HepG2 (cell line): ENCODE data around the gene SFMBT1. TPM values are rescaled to one million over a fixed set of nuclear protein-coding genes. Genes with fewer than 3 reads are reported as not detected.

Experiments used
- ATAC-seq: fragments of 200-7000 bp; cut with Tn5 transposase; 3 replicates; pipeline ENCODE4 v1.9.1; 2020; ENCODE audit warnings: mild to moderate bottlenecking, moderate library complexity
- BruUV-seq: library from RNA; stranded (reverse); fragments of 400-500 nt; replicated peaks from 2 replicates; lab custom pipeline; 2021; lab: Mats Ljungman, UMichigan
- CTCF ChIA-PET: fragments of 300-600 bp; formaldehyde crosslinking; extraction: SDS; loops from one replicate; lab custom pipeline; 2021; ENCODE audit warnings: low total read pairs, inconsistent platforms, low intra/inter-chr PET ratio; lab: Yijun Ruan, JAX
- POLR2A ChIA-PET: fragments of 350-600 bp; sonication (Branson Sonifier 250); formaldehyde crosslinking; loops from one replicate; lab custom pipeline; 2020; ENCODE audit warnings: antibody characterized with exemption, inconsistent platforms; lab: Yijun Ruan, JAX
- DNase-seq: peaks from one replicate; pipeline ENCODE4 v3.0.0-alpha.2; 2015; ENCODE audit warnings: low spot score
- FAIRE-seq: peaks from 3 replicates; lab custom pipeline; 2011; peaks lifted over from hg19 to GRCh38; lab: Jason Lieb, UNC
- H2AFZ ChIP-seq: one replicate; pipeline ENCODE4 v1.6.1; 2011; ENCODE audit warnings: low read length, inconsistent platforms
- H3K27ac ChIP-seq: fragments of 300-600 bp; 3 replicates; pipeline ENCODE4 v1.8.0; 2011; ENCODE audit warnings: mixed run types, mild to moderate bottlenecking, mixed read lengths, low read length, inconsistent platforms; ENCODE audit not compliant: insufficient read depth; ENCODE audit errors: extremely low read length
- H3K27me3 ChIP-seq, 2 experiments: fragments of 200-600 bp in 1 of 2; 2 replicates in 1 of 2; 3 replicates in 1 of 2; pipeline versions ENCODE4 v1.6.0 to v1.8.0; 2011; ENCODE audit warnings: low read length in 2 of 2, mild to moderate bottlenecking in 2 of 2, moderate library complexity in 2 of 2, inconsistent platforms in 1 of 2; ENCODE audit not compliant: insufficient read depth in 2 of 2, control insufficient read depth in 1 of 2
- H3K36me3 ChIP-seq, 2 experiments: fragments of 200-600 bp in 1 of 2; replicated peaks in 1 of 2; 2 replicates in 1 of 2; 3 replicates in 1 of 2; pipeline versions ENCODE4 v1.5.1 to v1.8.0; 2011; ENCODE audit warnings: low read length in 2 of 2, inconsistent platforms in 1 of 2; ENCODE audit not compliant: insufficient read depth in 2 of 2, control insufficient read depth in 1 of 2
- H3K4me1 ChIP-seq: 2 replicates; pipeline ENCODE4 v1.5.1; 2012; ENCODE audit warnings: low read length, inconsistent platforms; ENCODE audit not compliant: insufficient read depth
- H3K4me2 ChIP-seq: 2 replicates; pipeline ENCODE4 v1.6.0; 2011; ENCODE audit warnings: low read depth, low read length, inconsistent platforms
- H3K4me3 ChIP-seq, 3 experiments: fragments of 200-600 bp in 1 of 3; sonication (generic), shearing (Covaris generic) in 1 of 3; replicated peaks in 1 of 3; 2 replicates each; pipeline ENCODE4 v1.5.1; 2011 to 2016; ENCODE audit warnings: low read length in 3 of 3, inconsistent platforms in 2 of 3, low read depth in 2 of 3, mild to moderate bottlenecking in 2 of 3, control low read depth in 1 of 3, mixed read lengths in 1 of 3; ENCODE audit not compliant: insufficient read depth in 1 of 3
- H3K79me2 ChIP-seq: one replicate; pipeline ENCODE4 v1.6.1; 2011; ENCODE audit warnings: low read length, inconsistent platforms; ENCODE audit not compliant: insufficient read depth
- H3K9ac ChIP-seq: 2 replicates; pipeline ENCODE4 v1.6.0; 2011; ENCODE audit warnings: mild to moderate bottlenecking, low read depth, low read length, inconsistent platforms; ENCODE audit not compliant: insufficient read depth
- H3K9me3 ChIP-seq: 2 replicates; pipeline ENCODE4 v1.5.1; 2012; ENCODE audit warnings: mild to moderate bottlenecking, low read length
- H4K20me1 ChIP-seq: 2 replicates; pipeline ENCODE4 v1.6.0; 2011; ENCODE audit warnings: inconsistent platforms, mild to moderate bottlenecking, low read length, moderate library complexity; ENCODE audit not compliant: insufficient read depth
- FOXO4 ChIP-seq: sonication (generic); formaldehyde crosslinking; conservative IDR thresholded peaks from 2 replicates; pipeline ENCODE4 v1.8.1; 2023; ENCODE audit warnings: missing genetic modification reagents
- GPBP1L1 ChIP-seq: sonication (generic); formaldehyde crosslinking; IDR thresholded peaks from 2 replicates; pipeline ENCODE4 v1.5.0; 2020; ENCODE audit warnings: mild to moderate bottlenecking, missing genetic modification reagents
- MBNL3 ChIP-seq: fragments of 250-450 bp; sonication (Bioruptor Pico); conservative IDR thresholded peaks from 2 replicates; pipeline ENCODE4 v1.8.0; 2022; ENCODE audit warnings: mild to moderate bottlenecking, inconsistent platforms
- RARA ChIP-seq: IDR thresholded peaks from 2 replicates; pipeline ENCODE4 v1.6.1; 2016; ENCODE audit warnings: missing genetic modification reagents, missing compliant biosample characterization
- ZNF546 ChIP-seq: sonication (generic); formaldehyde crosslinking; conservative IDR thresholded peaks from 2 replicates; pipeline ENCODE4 v1.8.1; 2023; ENCODE audit warnings: mild to moderate bottlenecking, missing genetic modification reagents
- WGBS: methylation state at CpG from one replicate; pipeline ENCODE4 v1.1.6; 2017; ENCODE audit warnings: low lambda C conversion rate; 5-methylcytosine and 5-hydroxymethylcytosine counted together
- in situ Hi-C: cut with HindIII; loops from 2 replicates; pipeline ENCODE4 v1.10.0; 2017; ENCODE audit warnings: low pct_unique_long_range_greater_than_20kb; ENCODE audit not compliant: extremely low pct_ligation_motif_present
- intact Hi-C: fragments of 100-400 bp; cut with micrococcal nuclease; formaldehyde crosslinking; loops from one replicate; pipeline ENCODE4 v1.10.0; 2022; ENCODE audit not compliant: unreplicated experiment
- polyA plus RNA-seq, 8 experiments: library from polyadenylated mRNA; depleted of rRNA in 3 of 8; stranded (reverse) in 7 of 8; unstranded in 1 of 8; fragments of >200 nt; fragmentation: Illumina TruSeq in 4 of 8; extraction: Trizol in 4 of 8; gene quantifications; 2 replicates each; pipeline versions ENCODE4 v1.2.1 to v1.2.3, GENCODE V29; 2011 to 2016; ENCODE audit warnings: low read depth in 4 of 8, missing spikeins in 1 of 8, mixed read lengths in 1 of 8; ENCODE audit not compliant: insufficient read depth in 1 of 8
- total RNA-seq, 5 experiments: library from RNA; depleted of rRNA; stranded (reverse); fragments of >200 nt; fragmentation: Illumina TruSeq; extraction: Trizol; gene quantifications; 2 replicates each; pipeline ENCODE4 v1.2.3, GENCODE V29; 2016; ENCODE audit warnings: low read depth in 1 of 5
- TF ChIP-seq, protein P1 (sequence below): sonication (generic); formaldehyde crosslinking; IDR thresholded peaks from 2 replicates; pipeline ENCODE4 v1.4.0; 2020; ENCODE audit warnings: mild to moderate bottlenecking, missing genetic modification reagents
- TF ChIP-seq, protein P2 (sequence below): sonication (generic); formaldehyde crosslinking; conservative IDR thresholded peaks from 2 replicates; pipeline ENCODE4 v1.8.0; 2022; ENCODE audit warnings: low read depth, missing genetic modification reagents
- TF ChIP-seq, protein P3 (sequence below): IDR thresholded peaks from 2 replicates; pipeline ENCODE4 v1.6.1; 2012; ENCODE audit warnings: low read length, improper control_type of control experiment

SFMBT1 gene
- total and polyA plus RNA-seq, 2 of the 13 experiments (the other 11 are each of a cell fraction or from before 2014, with no cell fraction given) = 3.8 to 12.8 TPM

DNA sequence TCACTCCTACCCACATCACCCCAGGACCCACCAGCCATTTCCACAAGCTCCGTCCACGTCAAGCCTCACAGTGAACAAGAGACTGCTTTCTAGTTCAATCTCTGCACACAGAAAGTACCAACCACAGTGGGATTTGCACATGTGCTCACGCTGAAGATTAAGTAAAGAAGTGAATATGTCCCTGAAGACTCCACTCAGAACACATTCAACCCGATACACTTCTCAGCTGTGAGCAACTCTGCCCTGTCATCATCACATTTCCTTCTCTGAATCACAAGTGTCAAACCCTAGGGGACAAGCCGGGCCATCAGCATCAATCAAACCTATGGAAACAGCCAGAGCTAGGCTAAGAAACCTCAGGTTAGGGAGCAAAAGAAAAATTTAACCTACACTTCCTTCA, 150.5 kb downstream of the SFMBT1 start:
- ChIA-PET POLR2A (no interaction called here), CTCF (no interaction called here)
- no TSS peak for BruUV-seq
- WGBS = 75% methylated on average over 5 of the region's 5 CpGs
- Histone ChIP-seq H3K4me2 (peak overlapping the region; percentile 100; the same call in 1 of the 2 replicates), H4K20me1 (no peaks in the 10 kb centered on the region), H3K27ac (no peak overlapping the region), H3K36me3 (no peaks in the 10 kb centered on the region; a peak in 1 of 5 replicates), H3K9ac (no peak overlapping the region), H3K4me1 (peaks cover 66% of the 10 kb centered on the region), H3K79me2 (peaks cover 12% of the 10 kb centered on the region), H2AFZ (no peak overlapping the region), H3K9me3 (no peaks in the 10 kb centered on the region), H3K4me3 (no peak overlapping the region), H3K27me3 (no peaks in the 10 kb centered on the region)
- FAIRE-seq (no peak), DNase-seq (no peak), ATAC-seq (no peak)
- in situ Hi-C loops (no loop called here), intact Hi-C loops (no loop called here)
- TF ChIP-seq, protein P1, sequence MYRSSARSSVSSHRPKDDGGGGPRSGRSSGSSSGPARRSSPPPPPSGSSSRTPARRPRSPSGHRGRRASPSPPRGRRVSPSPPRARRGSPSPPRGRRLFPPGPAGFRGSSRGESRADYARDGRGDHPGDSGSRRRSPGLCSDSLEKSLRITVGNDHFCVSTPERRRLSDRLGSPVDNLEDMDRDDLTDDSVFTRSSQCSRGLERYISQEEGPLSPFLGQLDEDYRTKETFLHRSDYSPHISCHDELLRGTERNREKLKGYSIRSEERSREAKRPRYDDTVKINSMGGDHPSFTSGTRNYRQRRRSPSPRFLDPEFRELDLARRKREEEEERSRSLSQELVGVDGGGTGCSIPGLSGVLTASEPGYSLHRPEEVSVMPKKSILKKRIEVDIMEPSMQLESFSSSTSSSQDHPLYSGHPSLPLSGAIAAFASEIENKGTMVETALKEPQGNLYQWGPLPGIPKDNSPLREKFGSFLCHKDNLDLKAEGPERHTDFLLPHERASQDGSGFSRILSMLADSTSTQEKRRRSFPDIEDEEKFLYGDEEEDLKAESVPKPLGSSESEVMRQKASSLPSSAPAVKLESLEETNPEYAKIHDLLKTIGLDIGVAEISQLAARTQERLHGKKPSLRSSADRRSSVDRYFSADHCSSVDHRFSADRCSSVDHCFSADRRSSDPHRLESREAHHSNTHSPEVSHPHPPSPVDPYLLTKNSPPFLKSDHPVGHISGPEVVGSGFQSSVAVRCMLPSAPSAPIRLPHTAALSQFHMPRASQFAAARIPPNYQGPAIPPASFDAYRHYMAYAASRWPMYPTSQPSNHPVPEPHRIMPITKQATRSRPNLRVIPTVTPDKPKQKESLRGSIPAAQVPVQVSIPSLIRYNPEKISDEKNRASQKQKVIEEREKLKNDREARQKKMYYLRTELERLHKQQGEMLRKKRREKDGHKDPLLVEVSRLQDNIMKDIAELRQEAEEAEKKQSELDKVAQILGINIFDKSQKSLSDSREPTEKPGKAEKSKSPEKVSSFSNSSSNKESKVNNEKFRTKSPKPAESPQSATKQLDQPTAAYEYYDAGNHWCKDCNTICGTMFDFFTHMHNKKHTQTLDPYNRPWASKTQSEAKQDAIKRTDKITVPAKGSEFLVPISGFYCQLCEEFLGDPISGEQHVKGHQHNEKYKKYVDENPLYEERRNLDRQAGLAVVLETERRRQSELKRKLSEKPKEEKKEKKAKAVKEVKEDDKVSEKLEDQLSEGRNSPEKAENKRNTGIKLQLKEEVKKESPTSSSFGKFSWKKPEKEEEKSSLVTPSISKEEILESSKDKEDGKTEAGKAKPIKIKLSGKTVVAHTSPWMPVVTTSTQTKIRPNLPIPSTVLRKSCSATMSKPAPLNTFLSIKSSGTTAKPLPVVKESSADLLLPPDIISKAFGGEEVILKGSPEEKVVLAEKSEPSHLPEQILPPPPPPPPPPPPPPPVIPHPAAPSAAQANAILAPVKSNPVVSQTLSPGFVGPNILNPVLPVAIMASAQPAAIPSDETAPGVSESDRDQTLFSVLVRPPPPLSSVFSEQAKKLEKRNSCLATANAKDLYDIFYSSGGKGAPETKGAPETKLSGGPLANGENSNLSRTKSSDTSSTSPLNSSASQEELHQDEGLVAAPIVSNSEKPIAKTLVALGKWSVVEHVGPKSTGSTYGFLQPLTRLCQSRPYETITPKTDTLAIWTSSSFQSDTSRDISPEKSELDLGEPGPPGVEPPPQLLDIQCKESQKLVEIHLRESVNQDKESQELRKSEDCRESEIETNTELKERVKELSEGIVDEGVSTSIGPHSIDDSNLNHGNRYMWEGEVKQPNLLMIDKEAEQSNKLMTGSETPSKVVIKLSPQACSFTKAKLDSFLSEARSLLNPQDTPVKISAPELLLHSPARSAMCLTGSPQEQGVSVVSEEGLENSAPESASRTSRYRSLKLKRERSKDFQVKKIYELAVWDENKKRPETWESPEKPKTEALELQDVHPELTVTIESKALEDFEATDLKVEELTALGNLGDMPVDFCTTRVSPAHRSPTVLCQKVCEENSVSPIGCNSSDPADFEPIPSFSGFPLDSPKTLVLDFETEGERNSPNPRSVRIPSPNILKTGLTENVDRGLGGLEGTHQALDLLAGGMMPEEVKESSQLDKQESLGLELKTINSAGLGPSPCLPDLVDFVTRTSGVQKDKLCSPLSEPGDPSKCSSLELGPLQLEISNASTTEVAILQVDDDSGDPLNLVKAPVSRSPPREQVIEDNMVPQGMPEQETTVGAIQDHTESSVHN (CRISPR knock-in tag) = no peak
- TF ChIP-seq, protein P2, sequence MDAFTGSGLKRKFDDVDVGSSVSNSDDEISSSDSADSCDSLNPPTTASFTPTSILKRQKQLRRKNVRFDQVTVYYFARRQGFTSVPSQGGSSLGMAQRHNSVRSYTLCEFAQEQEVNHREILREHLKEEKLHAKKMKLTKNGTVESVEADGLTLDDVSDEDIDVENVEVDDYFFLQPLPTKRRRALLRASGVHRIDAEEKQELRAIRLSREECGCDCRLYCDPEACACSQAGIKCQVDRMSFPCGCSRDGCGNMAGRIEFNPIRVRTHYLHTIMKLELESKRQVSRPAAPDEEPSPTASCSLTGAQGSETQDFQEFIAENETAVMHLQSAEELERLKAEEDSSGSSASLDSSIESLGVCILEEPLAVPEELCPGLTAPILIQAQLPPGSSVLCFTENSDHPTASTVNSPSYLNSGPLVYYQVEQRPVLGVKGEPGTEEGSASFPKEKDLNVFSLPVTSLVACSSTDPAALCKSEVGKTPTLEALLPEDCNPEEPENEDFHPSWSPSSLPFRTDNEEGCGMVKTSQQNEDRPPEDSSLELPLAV (CRISPR knock-in tag) = no peak
- TF ChIP-seq GPBP1L1 (CRISPR knock-in tag) = no peak
- no peak for TF ChIP-seq FOXO4
- no peak for TF ChIP-seq RARA (CRISPR knock-in tag)
- no peak for TF ChIP-seq MBNL3 (CRISPR knock-in tag)
- TF ChIP-seq, protein P3, sequence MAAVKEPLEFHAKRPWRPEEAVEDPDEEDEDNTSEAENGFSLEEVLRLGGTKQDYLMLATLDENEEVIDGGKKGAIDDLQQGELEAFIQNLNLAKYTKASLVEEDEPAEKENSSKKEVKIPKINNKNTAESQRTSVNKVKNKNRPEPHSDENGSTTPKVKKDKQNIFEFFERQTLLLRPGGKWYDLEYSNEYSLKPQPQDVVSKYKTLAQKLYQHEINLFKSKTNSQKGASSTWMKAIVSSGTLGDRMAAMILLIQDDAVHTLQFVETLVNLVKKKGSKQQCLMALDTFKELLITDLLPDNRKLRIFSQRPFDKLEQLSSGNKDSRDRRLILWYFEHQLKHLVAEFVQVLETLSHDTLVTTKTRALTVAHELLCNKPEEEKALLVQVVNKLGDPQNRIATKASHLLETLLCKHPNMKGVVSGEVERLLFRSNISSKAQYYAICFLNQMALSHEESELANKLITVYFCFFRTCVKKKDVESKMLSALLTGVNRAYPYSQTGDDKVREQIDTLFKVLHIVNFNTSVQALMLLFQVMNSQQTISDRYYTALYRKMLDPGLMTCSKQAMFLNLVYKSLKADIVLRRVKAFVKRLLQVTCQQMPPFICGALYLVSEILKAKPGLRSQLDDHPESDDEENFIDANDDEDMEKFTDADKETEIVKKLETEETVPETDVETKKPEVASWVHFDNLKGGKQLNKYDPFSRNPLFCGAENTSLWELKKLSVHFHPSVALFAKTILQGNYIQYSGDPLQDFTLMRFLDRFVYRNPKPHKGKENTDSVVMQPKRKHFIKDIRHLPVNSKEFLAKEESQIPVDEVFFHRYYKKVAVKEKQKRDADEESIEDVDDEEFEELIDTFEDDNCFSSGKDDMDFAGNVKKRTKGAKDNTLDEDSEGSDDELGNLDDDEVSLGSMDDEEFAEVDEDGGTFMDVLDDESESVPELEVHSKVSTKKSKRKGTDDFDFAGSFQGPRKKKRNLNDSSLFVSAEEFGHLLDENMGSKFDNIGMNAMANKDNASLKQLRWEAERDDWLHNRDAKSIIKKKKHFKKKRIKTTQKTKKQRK = no peak
- no peak for TF ChIP-seq ZNF546 (CRISPR knock-in tag)
